ENCODE measurements around the gene GDI1. TPM values are rescaled to one million over a fixed set of nuclear protein-coding genes. Genes with fewer than 3 reads are reported as not detected.

GDI1 gene
- total RNA-seq, 4 donors from 2014 or later, result 45.3 to 89.7 (median 61.6) TPM

- TF ChIP-seq CTCF (IDR thresholded peaks at IDR 0.05; ENCODE audit: low read depth), result no peak
Observed at GRCh38 chrX:154409222-154409871, 27.6 kb upstream of the GDI1 start, which contains the start of gene DNASE1L1. Gene DNASE1L1 (minus strand): TSS chrX:154409254. CDS start chrX:154405568, 3,686 bp downstream.

- no peak for TF ChIP-seq CTCF (IDR thresholded peaks at IDR 0.05; ENCODE audit: low read depth)
Observed at GRCh38 chrX:154411981-154412340, 25.0 kb upstream of the GDI1 start.

GRCh38 chrX:154412468-154412867 is 24.5 kb upstream of the GDI1 start:
- TF ChIP-seq CTCF (IDR thresholded peaks at IDR 0.05; ENCODE audit: low read depth), result no peak

- no peak for TF ChIP-seq CTCF (IDR thresholded peaks at IDR 0.05; ENCODE audit: low read depth)
Observed at GRCh38 chrX:154413142-154413541, 23.8 kb upstream of the GDI1 start.

- no peak for TF ChIP-seq CTCF (IDR thresholded peaks at IDR 0.05; ENCODE audit: low read depth)
Observed at GRCh38 chrX:154417157-154417556, 19.8 kb upstream of the GDI1 start.

- TF ChIP-seq CTCF (IDR thresholded peaks at IDR 0.05; ENCODE audit: low read depth), result no peak
Observed at GRCh38 chrX:154419189-154419588, 17.8 kb upstream of the GDI1 start.

GRCh38 chrX:154419688-154420401 is 17.1 kb upstream of the GDI1 start:
- no peak for TF ChIP-seq CTCF (IDR thresholded peaks at IDR 0.05; ENCODE audit: low read depth)

Measured in subcutaneous adipose tissue (tissue), 4 donors.